T-helper 22 cell (primary cell): ENCODE measurements around the gene ADAM30.

Experiments
- DNase-seq: peaks from one replicate; pipeline ENCODE4 v3.0.0-alpha.2; 2020; ENCODE audit warnings: low read depth

Gene ADAM30

DNA sequence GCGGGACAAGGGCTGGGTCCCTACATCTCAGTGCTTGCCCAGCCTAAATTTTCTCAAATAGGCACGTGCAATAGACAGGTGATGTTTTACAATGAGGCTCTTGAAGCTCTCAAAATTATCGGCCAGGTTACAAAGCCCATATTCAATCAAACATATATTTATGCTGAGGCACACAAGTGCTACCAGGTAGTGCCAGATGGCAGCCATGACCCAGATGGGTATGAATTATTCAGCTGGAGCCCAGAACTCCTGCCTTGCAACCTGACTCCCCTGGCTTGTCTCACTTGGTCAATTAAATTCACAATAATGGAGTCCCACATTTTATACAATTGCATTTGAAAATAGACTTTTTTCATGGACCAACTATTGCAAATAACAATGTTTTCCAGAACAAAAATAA is 12.3 kb upstream of the ADAM30 start:
- no peak for DNase-seq

DNA sequence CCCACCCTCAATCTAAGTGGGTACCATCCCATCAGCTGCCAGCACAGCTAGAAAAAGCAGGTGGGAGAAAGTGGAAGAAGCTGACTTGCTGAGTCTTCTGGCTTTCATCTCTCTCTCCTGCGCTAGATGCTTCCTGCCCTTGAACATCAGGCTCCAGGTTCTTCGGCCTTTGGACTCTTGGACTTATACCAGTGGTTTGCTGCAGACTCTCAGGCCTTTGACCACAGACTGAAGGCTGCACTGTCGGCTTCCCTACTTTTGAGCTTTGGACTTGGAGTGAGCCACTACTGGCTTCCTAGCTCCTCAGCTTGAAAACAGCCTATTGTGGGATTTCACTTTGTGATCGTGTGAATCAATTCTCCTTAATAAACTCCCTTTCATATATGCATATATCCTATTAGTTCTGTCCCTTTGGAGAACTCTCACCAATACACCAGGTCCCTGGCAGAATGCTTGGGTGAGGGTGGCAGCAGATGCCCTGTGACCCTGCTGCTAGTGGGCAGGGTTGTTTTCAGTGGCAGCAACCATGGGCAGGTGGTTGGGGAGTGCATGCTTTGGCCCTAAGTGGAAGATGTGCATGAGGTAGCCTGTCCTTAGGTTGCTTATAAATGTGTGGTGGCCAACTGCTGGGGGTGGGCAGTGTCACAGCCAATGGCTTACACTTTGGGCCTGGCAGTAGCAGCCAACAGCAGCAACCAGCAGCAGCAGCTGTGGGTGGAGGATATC is 10.8 kb upstream of the ADAM30 start:
- no peak for DNase-seq

DNA sequence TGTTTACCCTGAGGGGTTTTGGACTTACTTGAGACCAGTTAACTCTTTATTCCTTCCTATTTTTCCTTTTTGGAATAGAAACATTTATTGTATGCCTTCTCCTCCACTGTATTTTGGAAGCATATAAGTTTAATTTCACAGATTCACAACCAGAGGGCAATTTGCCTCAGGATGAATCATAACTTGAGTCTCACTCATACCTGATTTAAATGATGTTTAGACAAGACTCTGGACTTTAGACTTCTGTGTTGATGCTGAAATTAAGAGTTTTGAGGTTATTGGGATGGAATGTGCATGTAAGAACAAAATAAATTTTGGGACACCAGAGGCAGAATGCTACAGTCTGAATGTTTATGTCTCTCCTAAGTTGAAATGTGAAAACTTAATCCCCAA is 7.1 kb upstream of the ADAM30 start:
- DNase-seq, result no peak

DNA sequence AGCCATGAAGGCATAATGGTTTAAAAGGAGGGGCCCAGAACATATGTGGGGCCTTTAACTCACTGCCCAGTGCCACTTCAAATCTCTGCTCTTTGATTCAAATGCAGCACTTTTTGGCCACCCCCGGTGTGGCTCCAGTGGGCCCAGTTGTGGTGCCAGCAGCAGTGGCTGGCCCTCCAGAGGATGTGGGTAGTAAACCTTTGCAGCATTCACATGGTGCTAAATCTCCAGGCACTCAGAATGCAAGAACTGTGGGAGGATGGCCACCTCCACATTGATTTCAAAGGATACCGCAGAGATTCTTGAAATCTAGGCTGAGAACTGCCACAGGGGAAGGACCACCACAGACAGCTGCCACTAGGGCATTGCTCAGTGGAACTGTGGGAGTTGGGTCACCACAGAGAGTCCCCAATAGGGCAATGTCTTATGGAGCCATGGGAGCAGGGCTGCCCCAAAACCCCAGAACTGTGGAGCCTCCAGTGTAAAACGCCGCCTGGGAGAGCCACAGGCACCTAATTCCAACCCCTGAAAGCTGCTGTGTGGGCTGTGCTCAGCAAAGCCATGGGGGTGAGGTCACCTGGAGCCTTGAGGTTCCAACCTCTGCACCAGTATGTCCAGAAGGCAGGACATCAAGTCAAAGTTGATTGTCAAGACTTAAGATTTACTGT is 6.6 kb upstream of the ADAM30 start:
- no peak for DNase-seq

DNA sequence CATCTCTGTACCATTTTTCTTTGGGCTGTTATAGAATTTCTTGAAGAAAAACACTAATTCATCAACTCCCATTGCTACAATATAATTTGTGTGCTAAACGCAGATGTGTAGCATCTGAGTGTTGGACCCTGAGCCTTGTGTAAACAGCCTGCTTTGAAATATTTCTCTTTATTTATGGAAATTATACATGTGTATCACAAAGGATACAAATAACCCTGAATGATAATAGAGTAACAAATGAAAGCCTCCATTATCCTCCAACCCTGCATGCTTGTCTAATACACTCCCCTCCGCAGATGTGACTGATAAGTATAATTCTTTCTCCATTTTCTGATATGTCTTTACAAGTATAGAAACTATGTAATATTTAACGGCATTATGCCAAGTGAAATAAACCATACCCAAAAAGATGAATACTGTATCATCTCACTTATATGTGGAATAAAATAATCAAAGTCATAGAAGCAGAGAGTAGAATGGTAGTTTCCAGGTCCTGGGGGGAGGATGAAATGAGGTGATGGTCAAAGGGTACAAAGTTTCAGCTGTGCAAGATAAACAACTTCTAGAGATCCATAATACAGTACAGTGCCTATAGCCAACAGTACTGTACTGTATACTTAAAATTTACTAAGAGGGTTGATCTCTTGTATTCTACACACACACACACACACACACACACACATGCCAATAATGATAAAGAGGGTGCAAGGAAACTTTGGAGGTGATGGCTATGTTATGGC is 2.8 kb upstream of the ADAM30 start:
- DNase-seq, result no peak

DNA sequence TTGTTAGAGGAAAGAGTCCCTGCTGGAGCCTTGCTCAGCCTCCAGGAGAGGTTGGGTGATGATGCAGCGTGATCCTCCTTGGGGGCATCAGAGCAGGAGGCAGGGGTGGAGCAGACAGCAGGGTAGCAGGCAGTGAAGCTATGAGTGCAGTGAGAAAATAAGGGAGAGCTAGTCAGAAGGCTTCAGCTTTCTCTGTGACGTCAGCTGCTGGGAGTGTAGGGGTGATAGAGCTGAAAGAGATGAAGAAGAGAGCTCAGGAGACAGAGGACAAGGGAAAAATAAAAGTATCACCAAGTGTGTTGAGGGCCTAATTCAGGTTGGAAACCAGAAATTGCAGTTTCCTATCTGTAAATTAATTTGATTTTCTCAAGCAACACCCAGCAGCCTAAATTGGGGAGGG is 2.2 kb upstream of the ADAM30 start:
- DNase-seq, result no peak

DNA sequence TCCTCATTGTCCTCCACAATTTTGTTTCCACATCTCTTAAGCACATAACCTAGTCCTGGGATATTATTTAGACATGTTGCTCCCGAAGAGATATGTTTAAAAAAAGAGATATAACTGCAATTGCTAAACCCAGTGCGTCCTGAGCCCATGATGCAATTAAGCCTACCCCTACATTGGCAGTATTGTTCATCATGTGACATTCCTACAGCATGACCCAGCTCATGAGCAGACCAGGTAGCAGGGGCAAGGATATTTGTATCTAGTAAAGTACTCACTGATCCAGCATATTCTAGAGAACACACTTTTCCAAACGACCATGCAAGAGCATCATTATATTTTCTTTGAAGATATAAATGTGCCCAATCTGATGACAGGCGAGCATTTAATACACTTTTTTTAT is 1.2 kb downstream of the ADAM30 start:
- DNase-seq, result no peak

DNA sequence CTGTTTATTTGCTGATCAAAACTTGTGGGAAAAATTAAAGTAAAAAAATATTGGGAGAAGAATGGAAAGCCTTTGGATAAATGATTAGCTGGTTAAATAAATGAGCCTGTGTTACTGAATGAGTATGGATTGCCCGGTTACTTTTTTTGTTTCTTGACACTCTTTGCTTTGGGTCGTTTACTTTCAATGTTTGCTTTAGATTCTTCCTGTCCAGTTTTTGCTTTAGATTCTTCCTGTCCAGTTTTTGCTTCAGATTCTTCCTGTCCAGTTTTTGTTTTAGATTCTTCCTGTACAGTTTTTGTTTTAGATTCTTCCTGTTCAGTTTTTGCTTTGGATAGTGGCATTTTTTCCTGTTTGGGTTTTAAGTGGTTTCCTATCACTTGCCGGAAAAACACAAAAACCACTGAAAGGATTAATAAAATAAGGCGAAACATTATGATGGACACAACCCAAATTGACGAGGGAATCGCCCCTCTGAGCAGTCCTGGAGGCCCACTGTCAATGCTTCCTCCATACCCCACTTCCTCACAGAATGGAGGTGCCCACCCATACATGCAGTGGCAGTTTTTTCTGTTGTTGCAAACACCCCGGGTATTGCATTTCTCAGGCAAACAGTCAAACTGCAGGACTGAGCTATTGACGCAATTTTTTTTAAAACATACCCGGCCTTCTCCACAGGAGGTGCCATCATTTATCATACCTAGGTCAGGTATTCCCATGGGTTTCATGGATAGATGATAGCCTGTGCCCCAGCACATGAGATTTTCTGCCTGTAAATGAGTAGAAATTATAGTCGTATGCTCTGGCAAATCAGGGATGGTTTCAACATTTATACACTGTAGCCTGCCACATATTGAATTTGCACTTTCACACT is 2.3 kb downstream of the ADAM30 start:
- no peak for DNase-seq

DNA sequence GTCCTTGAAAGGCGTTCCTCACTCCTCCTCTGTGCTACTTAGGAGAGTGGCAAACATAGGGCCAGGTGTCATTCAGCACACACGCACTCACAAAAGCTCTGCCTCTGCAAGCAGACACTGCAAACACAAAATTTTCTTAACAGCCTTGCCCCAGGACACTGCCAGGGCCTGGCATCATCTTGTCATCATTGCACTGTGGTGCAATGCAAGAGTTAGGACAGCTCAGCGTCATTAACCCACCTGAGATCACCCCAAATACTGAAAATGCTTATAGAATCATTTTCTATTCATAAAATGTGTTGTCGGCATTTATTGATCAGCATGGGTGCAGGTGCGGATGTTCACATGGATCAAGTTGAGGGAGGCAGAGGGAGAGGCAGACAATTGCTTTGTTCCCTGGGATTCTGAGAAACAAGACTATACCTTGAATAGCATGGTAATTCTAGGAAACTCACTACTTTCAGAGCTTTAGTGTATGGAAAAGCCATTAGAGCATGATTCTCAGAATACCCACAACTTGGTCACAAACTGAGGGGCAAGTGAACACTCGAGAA is 3.0 kb downstream of the ADAM30 start:
- DNase-seq, result no peak

DNA sequence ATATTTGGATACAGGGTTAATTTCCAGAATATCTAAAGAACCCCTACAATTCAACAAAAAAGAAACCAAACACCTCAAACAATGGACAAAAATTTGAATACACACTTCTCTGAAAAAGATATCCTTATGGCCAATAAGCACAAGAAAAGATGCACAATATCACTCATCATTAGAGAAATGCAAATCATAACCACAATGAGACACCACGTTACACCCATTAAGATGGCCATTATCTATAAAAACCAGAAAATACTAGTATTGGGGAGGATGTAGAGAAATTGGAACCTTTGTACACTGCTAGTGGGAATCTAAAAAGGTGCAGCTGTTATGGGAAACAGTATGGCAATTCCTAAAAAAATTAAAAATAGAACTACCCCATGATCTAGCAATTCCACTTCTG is 4.9 kb downstream of the ADAM30 start:
- no peak for DNase-seq

DNA sequence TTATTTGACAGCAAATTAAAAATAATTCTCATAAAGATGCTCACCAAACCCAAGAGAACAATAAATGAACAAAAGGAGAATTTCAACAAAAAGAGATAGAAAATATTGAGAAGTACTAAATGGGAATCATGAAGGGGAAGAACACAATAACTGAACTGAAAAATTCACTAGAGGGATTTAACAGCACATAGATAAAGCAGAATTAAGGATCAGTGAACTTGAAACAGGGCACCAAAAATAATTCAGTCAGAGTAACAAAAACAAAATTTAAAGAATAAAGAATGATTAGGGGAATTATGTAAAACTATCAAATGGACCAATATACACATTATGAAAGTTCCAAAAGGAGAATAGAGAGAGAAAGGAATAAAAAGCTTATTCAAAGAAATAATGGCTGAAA is 7.8 kb downstream of the ADAM30 start:
- no peak for DNase-seq

DNA sequence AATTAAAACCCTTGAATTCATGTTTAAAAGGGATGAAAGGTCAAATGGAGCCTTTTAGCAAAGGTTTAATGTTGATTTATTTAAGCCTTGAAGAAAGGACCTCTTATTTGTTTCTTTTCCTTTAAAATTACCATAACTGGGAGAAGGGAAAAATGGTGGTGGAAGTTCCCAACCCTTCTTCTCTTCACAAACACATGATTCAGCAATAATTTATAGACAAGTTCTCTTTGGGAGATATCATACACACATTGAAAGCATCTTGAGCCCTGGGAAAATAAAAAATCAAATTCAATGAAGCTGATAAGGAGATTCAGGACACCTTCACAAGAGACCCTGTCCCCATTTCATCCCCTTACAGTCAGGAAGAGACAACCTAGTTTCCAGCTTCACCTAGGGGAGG is 8.9 kb downstream of the ADAM30 start:
- DNase-seq, result no peak

DNA sequence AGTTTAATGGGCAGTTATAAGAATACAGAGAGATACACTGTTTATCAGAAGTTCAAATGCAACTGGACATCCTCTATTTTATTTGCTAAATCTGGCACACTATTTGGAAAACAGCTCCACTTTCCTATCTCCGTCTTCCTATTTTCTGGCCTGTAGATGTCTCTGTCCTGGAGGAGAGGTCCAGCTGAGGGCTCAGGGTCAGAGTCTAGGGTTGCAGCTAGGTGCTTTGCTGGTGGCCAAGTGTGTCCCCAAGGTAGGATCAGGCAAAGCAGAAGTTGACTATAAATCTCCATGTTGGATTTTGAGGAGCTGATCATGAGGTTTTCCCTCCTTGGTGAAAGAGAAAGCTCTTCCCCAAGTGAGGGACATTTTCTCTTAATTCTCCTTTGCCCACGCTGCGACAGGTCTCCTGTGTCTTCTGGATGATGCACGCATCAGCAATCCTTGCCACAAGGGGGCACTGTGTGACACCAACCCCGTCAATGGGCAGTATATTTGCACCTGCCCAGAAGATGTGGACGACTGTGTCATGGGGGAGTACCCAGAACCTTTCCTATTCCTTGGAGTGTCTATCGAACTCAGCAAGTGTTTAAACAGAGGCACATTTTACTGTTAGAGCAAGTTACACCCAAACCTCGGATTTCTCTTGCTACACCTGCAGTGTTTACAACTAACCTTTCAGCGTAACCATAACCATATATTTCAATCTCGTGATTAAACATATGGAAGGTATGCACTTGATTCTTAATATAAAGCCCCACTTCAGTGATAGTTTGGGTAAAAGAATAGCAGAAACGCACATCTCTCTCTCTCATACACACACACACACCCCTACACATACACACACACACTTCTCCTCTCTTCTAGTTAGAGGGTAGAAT is 10.2 kb downstream of the ADAM30 start:
- no peak for DNase-seq

DNA sequence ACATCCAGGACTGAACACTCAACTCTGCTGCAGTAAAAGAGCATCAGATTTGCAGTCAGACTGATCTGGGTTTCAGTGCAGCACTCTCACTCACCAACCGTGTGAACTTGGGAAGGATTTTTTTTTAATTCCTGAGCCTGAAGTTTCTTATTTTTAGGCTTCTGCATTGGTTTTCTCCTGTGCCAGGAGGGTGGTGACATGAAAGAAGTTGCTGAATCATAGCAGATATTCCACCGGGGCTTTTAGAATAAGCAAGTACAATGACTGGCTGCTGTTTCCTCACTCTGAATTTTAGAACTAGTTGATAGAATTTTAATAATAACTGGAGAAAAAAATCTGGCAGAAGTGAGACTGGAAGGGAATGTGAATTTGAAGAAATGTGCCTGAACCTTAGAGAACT is 11.6 kb downstream of the ADAM30 start:
- DNase-seq, result no peak

DNA sequence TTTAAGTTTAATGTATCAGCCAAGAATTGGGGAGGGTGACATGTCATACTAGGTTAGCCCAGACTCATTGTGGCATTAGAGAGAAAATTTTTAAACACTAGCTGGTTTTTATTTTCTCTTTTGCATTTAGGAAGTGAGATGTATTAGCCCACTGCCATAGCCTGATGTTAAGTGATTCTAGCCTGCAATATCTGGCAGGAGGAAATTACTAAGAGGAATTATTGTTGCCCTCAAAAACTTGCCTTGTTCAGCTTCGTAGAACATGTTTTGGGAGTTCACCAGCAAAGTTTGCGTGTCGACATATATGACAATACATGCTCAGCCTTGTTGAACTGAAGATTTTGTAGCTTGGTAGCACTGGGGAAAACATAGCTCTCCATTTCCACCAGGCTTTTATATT is 12.5 kb downstream of the ADAM30 start:
- no peak for DNase-seq

DNA sequence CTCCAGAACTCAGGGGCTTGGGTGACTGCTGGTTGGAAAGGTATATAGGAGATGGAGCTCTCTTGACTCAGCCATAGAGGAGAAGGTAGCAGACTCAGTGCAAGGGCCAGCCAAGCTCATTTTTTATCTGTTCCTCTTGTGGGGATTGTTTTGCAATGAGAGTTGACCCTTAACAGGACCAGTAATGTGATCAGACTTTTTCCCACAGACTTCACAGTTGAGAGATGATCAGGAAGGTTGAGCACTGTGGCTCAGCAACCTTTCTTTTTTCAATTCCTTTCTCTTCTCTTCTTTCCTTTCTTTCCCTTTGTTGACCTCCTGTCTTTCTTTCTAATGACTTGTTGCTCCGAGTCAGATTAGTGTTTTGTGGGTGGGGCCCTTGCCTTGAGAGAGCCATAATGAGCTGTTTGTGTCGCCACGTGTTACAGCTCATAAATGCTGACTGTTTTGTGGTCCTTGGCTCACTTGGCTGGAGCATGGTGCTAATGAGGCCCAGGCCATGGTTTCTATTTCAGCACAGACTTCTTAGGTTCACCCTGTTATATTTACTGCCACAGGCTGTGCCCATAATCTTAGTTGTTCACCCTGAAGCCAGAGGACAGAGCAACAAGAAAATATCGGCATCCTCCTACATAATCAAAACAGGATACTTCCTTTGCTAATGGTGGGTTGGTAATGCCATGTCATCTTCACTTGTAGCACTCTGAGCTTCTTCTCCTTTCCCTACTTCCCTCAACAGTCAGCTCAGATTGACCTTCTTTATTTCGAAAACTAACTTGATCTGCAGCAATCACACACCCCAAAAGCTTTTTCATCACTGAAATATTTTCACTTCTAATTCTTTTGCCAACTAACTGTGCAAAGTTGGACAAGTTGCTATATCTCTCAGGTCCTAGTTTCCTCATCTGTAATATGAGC is 13.9 kb downstream of the ADAM30 start:
- no peak for DNase-seq

DNA sequence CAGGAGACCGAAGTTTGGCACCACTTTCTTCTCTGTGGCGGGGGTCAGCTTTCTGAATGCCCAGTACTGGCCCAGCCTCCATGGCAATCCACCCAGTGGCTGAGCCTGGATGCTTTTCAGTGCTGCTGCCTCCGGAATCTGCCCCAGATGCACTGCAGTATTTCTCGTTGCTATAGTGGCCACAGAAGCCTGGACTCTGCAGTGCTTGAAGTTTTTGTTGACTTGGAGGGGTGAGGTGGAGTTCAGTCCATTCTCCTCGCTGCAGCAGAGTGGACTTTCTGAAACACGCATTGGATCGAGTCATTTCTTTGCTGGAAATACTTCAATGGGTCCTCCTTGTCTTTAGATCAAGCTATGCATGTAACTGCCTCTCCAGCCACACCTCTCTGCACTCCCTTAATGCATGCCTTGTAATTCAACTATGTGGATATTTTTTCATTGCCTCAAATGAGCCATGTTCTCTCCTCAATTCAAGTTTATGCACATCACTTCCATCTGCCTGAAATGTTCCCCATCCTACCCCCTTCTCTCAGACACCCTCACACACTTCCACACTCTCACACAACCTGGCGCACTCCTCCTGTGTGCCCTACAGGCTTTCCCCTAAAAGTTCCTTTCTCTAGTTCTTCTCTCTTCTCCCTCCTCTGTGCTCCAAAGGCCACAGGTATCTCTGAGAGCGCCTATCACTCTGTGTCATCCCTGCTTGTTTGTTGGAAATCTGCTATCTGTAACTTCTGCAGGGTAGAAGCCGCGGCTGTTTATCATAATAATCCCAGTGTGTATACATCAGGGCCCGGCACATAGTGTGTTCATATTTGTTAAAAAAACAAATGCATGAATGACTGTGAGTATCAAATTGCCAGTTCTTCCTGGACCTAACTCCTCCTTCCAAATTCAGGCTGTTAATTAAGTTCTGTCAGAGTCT is 16.5 kb downstream of the ADAM30 start:
- DNase-seq, result no peak

DNA sequence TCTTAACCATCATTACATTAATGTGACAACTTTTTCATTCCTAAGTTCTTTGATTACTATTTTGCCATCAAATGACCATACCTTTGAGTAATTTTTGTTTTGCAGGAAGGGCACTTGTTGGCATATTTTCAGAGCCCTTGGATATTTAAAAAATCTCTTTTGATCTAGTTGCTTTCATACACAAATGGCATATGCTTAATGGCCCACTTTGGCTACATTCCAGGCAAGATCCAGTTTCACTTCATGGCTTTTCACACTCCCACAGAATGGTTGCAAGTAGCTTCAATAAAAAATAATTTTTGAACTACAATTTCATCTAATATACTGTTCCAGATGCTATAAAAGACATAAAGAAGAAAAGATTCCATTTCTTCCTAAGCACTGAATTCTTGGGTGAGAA is 18.1 kb downstream of the ADAM30 start:
- DNase-seq, result no peak

DNA sequence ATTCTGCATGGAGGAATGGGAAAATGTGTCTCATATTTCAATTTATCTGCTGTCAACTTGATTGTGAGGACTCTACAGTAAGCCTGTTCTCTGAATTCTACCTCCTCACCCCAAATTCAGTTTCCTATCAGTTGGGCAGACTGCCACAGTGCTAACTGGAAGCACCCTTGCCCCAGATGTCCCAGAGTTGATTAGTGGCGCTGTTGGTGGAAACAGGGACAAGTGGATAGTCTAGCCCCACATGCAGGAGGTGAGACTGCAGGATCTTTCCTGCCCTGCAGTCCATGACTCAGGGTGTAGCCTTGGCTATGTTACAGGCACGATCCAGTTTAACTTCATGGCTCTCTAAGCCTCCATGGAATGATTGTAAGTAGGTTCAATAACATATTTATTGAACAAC is 22.1 kb downstream of the ADAM30 start:
- no peak for DNase-seq
